Choroid plexus epithelial cell (primary cell): ENCODE measurements around the gene ZDHHC14.

Experiments used
- DNase-seq: peaks from one replicate; pipeline ENCODE4 v3.0.0-alpha.2; 2010; ENCODE audit warnings: low read depth
- H3K4me3 ChIP-seq: 2 replicates; pipeline ENCODE4 v1.5.1; 2011; ENCODE audit warnings: low read depth, mild to moderate bottlenecking, control low read depth, low read length, moderate library complexity
- CTCF ChIP-seq: conservative IDR thresholded peaks from 2 replicates; pipeline ENCODE4 v1.5.1; 2011; ENCODE audit warnings: low read depth, mild to moderate bottlenecking, control low read depth, inconsistent platforms, low read length, moderate library complexity

Gene ZDHHC14

GRCh38 chr6:157637941-157638662 is 257.1 kb downstream of the ZDHHC14 start:
- no peak for DNase-seq
- no peak for TF ChIP-seq CTCF
- no peak overlapping the region for H3K4me3 ChIP-seq

- DNase-seq, result no peak
- TF ChIP-seq CTCF, result no peak
- no peak overlapping the region for H3K4me3 ChIP-seq
These were observed 257.8 kb downstream of the ZDHHC14 start for GRCh38 chr6:157638779-157639178.

GRCh38 chr6:157640746-157641451 is 259.9 kb downstream of the ZDHHC14 start:
- DNase-seq, result no peak
- TF ChIP-seq CTCF, result no peak
- no peak overlapping the region for H3K4me3 ChIP-seq

GRCh38 chr6:157641837-157642236 is 260.8 kb downstream of the ZDHHC14 start:
- H3K4me3 ChIP-seq, result no peak overlapping the region
- DNase-seq, result no peak
- TF ChIP-seq CTCF, result no peak

- no peak for TF ChIP-seq CTCF
- H3K4me3 ChIP-seq, result no peak overlapping the region
- DNase-seq, result no peak
These were observed 261.7 kb downstream of the ZDHHC14 start for GRCh38 chr6:157642736-157643135.

GRCh38 chr6:157644043-157644810 is 263.2 kb downstream of the ZDHHC14 start:
- DNase-seq, result peak; percentile 35
- peak; percentile 38 for TF ChIP-seq CTCF

More at GRCh38 chr6:157644043-157644810, 263.2 kb downstream of the ZDHHC14 start:
- H3K4me3 ChIP-seq, result no peak overlapping the region
